GM18870 (cell line): Measurements from ENCODE around the gene CISD3.

Experiments used
- ATAC-seq: cut with Tn5 transposase; IDR thresholded peaks from one replicate; pipeline ENCODE4 v1.9.1; 2021; ENCODE audit warnings: moderate library complexity; ENCODE audit not compliant: unreplicated experiment

Gene CISD3, protein sequence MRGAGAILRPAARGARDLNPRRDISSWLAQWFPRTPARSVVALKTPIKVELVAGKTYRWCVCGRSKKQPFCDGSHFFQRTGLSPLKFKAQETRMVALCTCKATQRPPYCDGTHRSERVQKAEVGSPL

DNA sequence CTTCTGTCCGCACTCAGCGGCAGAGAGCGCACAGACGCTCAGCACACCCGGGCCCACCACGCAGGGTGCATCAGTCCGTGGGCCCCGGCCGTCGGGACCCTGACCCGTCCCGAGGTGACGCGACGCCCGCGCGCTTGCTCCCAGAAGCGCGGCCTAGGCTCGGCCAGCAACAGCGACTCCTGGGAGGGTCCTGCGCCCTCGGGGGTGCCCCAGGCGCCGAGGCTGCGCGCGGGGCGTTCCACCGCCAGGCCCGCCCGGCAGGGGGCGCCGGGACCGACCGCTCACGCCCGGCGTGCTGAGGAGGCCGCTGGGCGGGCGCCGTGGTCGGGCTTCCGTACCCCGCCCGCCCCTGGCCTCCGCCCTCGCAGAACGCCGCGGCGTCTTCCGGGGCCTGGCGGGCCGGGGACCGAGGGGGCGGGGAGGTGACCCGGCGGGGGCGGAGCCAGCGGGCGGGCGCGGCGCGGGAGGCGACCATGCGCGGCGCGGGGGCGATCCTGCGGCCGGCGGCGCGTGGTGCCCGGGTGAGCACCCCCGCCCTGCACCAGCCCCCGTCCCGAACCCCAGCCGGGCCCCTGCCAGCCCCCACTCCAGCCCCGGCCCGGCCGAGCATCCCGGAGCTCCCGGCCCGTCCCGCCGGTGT, at the start of gene CISD3:
TSS of gene CISD3 (plus strand) at position 456 of the 640 bp plus-strand sequence. CDS start at position 474, 18 bp downstream.
- no peak for ATAC-seq

DNA sequence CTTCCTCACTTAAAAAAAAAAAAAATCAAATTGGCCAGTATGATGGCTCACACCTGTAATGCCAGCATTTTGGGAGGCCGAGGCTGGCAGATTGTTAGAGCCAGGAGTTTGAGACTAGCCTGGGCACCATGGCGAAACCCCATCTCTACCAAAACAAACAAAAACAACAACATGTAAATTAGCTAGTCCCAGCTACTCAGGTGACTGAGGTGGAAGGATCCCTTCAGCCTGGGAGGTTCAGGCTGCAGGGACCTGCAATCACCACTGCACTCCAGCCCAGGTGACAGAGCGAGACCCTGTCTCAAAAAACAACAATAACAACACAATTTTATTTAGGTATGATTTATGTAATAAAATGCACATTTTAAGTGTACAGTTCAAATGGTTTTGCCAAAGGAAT, 49.0 kb upstream of the CISD3 start:
- ATAC-seq, result no peak

DNA sequence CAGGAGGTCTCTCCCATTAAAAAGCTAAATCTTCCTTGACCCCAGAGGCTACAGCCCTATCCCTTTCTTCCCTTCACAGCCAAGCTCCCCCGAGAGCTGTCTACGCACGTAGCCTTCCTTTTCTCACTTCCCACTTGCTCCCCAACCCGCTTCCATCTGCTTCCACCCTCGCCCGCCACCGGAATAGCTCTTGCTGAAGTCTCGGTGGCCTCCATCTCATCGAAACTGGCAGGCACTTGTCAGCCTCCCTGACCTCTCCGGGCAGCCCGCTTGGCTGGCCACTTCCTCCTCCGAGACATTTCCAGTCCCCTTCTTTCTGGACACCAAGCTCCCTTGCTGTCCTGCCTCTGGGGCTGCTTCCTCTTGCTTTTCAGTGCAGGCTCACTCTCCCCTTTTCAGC, 44.6 kb upstream of the CISD3 start:
- no peak for ATAC-seq

DNA sequence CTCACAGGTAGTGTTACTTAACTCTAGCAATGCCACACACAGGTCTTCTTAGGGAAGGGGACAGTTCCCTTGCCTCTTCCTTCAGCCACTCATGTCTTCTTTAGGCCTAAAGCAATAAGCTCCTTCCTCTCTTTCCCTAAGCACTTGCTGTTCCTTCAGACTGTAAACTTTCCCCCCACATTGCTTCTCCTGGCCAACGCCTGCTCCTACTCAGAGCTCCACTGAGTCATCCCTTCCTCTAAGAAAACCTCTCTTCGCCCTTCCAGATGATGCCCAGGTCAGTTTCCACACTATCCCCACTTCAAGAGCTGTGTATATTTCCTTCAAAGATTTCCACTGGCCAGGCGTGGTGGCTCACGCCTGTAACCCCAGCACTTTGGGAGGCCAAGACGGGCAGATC, 42.9 kb upstream of the CISD3 start:
- no peak for ATAC-seq

DNA sequence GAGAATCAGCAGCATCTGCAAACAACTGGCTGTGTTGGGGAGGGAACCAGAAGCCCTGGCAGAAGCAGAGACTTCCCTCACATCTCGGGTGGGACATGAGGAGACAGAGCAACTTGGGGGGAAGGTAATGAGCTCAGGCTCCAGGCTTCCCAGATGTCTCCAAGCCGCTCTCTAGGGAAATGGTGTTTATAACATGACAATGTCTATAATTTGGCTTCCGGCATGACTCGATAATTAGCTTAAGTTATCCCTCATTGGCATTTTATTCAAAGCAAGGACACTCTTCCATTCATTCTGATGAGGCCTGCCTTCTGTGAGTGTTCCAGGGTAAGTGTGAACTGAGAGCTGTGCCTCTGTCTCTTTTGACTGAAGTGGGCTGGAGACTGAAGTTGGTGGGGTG, 39.8 kb upstream of the CISD3 start:
- ATAC-seq, result no peak

DNA sequence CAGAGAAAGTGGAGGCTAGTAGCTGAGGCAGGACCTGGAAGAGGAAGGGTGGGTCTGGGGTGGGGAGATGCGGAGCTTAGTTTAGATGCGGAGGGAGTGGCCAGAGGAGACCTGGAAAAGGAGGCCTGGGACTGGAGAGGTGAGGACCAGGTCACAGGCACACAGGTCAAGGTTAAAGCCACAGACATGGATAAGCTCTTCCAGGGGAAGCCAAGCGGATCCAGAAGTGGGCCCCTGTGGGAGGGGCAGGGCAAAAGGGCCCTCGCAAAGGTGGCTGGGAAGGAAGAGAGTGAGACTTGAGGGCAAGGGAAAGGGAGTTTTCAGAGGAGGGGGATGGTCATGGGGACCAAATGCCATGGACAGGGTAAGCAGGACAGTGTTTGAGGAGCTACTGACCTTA, 39.0 kb upstream of the CISD3 start:
- no peak for ATAC-seq

DNA sequence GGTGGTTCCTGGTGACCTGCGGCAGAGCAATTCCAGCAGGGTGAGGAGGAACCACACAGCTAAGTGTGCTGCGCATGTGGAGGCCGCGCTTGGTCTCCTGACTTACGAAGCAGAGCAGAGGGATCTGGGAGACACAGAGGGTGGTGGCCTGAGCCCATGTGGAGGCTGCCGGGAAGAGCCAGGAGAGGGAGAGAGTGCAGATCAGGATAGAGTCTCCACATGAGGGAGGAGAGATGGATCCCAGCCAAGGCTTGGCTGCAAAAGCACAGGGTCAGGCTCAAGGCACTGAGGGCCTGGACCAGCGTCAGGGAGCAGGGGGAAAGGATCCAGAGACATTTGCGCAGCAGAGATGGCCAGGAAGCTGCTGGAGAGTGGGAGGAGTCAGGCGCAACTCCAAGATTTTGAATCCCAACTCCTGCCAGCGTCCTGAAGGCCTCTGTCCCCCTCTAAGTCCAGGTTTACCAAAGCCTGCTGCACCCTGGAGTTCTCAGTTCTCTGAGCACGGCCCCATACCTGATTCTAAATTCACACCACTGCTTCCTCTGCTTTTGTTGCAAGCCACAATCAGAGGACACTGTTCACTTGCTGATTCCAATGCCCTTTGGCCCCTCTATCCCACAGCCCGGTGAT, 36.3 kb upstream of the CISD3 start:
- ATAC-seq, result no peak

DNA sequence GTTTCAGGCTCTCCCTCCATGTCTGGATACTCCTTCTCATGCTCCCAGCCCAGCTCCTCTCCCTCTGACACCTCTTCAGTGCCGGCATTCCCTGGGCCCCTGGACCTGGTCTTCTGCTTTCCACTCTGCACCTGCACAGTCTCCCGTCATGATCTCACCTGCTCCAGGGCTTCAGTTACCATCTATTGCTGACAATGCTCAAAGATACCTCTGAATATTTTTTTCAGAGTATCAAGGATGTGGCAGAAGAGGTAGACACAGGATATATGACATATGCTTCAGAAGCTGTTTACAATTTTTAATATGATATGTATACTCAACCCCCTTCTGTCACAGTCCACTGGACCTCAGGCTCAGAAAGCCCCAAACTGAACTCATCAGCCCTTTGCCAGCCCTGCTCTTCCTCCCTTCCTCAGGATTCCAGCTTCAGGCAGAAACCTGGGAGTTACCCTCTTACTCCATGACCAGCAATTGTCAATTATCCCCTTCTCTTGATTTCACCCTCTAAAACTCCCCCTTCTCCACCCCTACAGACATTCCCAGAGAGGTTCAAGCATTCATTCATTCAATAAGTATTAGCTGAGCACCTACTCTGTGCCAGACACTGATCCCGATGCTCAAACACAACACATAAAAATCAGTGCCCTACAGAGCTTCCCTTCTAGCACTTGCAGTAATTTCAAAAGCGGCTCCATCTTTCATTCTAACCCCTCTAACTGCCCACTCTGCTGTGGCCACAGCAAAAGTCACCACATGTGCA, 32.9 kb upstream of the CISD3 start:
- ATAC-seq, result no peak

DNA sequence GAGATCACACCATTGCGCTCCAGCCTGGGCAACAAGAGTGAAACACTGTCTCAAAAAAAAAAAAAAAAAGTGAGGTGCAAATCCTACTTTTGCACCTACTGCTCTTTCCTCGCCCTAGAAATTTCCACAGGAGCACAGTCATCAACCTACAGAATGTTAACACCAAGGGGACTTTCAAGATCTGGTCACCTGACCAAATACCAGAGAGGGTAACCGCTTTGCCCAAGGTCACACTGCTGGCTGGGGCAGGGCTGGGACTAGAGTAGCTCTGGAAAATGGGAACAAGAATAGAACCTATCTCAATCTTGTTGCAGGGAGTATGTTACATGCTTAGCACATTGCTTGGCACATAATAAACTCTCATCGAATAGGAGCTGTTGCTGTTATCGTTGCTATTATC, 31.4 kb upstream of the CISD3 start:
- no peak for ATAC-seq

DNA sequence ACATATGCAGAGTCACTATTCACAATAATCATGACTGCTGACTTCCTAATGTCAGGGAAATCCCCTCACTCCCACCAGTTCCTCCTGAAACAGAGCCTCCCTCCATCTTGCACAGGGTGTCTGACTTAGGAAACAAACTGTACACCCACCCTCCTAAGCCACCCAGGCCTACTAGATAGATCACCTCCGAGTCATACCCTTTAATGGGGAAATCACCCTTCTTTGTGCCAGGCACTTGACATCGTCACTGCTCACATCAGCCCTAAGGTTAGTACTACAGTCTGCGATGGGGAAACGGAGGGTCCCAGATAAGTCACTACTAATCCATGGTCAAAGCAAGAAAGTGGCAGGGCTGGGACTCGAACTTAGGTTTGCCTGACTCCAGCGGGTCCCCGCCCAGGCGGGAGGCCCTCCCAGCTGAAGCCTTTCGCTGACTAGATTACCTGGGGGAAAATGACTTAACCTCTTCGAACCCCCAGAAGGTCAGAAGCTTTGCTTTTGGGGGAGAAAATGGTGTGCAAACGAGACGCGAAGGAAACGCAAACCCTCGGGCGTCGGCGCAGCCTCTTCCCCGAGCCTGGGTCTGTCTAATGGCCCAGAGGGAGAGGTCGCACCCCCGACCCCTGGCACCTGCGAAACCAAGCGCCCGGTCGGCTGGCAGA, 28.5 kb upstream of the CISD3 start:
- no peak for ATAC-seq

DNA sequence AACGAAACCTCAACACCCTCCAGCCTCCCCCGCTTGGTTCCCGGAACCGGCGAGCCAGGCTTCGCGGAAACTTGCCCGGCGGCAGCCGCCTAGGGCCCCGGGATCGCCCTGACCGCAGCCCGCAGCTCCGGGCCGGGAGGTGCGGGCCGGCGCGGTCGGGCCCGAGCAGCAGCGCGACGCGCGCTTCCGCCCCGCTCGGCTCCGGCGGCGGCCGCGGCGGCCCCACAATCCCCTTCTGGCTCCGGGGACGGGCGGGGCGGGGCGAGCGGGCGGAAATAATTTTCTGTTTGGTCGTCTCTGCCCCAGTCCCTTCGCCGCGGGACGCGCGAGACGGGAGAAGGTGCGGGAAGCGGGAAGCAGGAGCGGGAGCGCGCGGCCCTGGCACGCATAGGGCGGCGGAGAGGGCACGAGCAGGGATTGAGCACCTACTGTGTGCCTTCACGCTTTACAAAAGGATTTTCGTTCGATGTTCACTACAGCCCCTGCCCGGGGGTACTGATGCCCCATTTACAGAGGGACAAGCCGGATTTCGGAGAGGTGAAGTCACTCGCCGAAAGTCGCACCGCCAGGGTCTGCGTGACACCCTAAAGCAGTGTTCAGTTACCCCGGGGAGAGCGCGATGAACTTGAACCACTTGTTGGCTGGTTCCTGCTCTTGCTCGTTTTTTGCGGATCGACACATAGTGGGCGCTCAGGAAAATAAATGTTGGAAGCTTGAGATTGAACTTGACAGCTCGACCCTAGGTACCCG, 27.8 kb upstream of the CISD3 start:
- no peak for ATAC-seq

DNA sequence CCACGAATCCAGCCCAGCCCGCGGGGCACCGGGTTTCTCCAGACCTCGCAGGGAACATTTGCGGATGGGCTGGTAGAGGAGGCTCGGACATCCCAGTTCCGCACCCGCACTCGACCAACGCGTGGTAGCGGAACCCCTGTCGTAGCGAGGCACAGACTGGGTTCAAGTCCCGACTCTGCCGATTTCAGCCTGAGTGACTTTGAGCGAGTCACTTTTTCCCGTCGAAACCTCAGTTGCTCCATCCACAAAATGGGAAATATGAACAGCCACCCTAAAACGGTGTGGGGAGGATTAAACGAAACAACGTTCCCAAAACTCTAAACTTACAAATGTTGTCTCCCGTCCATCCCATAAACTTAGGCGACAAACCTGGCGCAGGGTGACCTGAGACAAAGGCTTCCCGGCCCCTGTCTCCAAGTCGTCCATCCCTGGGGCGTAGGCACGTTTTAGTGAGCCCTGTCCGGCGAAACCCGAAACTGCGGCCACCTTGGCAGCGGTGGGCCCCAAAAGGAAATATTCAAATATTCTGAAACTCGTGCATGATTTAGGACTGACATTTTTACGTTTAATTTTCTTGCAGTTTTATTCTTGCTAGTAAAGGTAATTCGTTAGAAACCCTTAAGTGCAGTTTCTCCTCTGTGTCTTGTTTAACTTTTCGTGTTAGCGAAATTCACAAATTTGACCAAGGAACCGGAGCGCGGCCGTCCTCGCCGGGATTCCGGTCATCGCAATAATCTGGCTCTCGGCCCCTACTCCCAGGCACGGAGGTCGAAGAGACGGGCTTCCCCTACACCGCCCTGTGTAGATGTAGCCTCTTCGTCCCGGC, 27.0 kb upstream of the CISD3 start:
- ATAC-seq, result no peak

DNA sequence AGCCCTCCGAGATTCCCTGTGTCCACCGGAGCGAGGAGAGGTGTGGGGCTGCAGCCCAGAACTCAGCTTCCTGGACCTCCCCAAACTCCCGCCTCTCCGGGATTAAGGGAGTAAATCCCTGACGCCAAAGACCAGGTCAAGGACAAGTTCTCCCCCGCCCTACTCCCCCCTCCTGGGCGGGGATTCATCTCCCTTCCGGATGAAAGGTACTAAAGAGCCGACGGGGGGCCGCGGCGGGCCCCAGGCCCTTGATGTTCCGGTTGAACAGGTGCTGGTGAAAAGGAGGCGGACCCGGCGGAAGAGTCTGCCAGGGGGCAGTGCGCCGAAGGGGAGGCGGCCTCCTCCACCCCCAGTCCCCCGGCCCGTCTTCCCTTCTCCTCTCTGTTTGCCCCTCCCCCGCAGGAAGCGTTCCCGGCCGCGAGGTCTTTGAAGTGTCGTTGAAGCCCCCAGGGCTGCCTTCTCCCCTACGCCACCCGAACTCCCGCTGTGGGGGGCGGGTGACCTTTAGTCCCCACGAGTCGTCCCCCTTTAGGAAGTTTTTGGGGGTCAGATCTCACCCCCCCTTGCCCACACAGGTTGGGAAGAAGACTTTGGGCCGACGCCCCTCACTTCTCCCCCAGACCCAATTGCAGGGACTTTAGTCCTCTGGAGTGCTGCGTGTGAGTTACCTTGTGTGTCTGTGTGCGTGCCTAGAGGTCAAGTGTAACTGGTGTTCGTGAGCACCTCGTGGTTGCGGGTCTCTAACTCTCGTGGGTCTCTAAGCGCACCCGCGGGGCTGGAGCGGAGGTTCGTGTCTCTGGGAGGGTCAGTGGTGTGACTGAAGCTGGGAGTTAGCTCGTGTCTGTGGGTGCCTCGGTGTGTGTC, 26.2 kb upstream of the CISD3 start:
- no peak for ATAC-seq

DNA sequence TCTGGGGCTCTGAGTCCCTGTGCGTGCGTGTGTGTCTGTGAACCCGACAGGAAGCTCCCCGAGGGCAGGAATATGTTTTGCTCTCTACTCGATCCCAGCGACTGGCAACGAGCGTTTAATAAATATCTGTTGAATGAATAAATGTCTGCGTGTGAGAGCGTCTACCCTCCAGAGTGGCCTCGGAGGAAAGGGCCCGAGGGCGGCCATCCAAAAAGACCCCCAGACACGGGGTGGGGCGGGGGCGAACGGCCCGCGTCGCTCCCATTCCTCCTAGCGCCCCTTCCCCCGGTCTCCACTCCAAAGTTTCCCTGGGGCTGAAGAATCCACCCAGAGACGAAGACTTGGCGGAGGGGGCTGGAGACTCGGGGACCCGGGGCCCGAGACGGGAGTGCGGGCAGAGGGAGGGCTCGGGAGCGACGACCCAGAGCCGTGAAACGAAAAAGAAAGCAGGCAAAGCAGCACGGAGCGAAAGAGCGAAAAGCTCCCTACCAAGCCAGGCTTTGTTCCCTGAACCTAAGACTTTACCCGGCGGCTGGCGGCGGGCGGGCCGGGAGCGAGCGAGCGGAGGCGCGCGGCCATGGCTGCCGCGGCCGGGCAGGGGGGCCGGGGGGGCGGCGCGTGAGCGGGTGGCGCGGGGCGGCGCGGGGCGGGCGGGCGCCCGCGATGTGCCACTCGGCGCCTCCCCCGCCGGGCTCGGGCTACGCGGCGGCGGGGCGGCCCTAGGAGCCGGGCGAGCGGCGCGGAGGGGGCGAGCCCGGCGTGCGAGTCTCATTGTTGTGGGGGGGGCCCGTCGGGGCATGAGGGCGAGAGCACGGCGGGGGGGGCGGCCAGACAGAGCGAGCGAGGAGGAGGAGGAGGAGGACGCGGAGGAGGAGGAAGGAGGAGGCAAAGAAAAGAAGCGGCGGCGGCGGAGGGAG, 25.3 kb upstream of the CISD3 start, which contains the start of gene MLLT6:
TSS of gene MLLT6 (plus strand) at position 668 of the 917 bp plus-strand sequence. CDS start 360 bp downstream, outside the sequence.
- ATAC-seq, result no peak

DNA sequence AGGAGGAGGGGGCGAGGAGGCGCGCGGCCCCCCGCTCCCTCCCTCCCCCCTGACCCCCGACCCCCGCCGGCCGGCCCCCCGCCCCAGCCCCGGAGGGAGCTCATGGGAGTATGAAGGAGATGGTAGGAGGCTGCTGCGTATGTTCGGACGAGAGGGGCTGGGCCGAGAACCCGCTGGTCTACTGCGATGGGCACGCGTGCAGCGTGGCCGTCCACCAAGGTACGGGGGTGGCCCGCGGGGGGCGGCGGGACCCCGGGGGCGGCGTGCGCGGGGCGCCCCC, 24.7 kb upstream of the CISD3 start:
- no peak for ATAC-seq

DNA sequence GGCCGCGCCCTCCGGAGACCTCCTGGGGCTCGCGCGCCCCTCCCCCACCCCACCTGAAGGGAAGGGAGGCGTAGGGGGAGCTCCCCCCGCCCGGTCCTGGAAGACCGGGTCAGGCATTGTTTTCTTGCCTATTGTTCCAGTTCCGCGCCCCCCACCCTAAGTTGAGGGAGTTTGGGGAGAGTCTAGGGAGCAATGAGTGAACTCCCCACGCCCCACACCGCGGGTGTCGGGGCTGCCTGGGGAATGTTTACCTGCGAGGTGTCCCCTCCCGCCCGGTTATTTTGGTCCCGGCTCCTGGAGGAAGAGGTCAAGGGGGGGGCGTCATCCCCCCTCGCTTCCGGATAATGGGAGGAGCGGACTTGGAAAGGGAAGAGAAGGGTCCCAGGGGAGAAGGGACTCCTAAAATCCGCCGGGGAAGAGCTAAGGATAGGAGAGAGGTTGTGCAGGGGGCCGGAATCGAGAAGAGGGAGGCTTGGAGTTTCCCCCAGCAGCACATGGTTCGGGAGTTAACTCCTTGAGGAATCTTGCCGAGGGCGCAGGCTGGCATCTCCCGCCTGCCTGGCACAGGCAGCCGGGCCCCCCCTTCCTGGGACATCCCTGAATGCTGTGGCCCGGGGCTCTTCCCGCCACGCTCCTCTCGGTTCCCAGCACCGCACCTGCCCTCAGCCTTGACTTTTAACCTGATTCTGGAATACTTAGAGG, 24.2 kb upstream of the CISD3 start:
- no peak for ATAC-seq

DNA sequence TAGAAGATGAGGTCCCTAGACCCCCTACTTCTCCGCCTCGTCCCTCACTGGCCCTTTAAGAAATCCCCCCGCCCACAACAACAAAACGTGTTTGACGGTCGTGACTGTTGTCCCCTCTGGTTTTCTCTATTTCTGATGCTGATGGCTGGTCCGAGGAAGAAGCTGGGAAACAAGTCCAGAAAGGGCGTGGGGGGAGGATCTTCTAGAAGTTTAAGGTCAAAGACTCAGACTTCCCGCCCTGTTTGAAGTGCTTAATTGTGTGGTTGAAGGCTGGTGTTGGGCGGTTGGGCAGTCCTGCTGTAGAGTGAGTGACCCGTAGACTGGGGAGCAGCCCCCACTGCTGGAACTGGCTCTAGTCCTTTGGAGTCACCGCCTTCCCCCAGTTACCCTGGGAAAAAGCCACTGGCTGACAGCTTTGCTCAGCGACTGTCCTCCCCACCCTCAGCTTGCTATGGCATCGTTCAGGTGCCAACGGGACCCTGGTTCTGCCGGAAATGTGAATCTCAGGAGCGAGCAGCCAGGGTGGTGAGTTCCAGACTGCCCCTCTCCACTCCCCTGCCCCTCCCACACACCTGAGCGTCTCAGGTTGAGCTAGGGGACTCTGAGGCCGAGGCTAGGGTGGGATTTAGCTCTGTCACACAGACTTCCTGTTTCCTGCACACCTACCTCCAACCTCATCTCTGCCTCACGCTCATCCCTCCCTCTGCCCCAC, 23.5 kb upstream of the CISD3 start:
- no peak for ATAC-seq
